ENCODE results near the gene PGF.

Gene PGF

DNA sequence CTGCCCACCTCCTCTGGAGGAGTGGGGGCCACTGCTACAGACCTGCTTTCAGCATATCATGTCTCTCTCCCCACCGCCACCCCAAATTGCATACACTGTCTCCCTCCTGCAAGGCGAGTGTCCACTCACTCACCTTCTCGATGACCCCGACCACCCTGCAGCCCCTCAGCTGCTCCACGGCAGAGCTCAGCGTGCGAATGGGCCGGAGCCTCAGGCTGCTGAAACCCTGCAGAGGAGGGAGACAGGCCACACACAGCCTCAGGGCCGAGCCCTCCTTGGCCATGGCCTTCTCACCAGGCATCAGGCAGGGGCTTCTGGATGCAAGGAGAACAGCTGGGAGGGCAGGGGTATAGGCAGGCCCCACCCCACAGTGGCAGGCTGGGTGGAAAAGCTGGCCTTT, 37.0 kb downstream of the PGF start:
- no peak overlapping the region for H3K4me3 ChIP-seq (replicated peaks; ENCODE audit: low read depth, low read length)
- TF ChIP-seq, protein P1, sequence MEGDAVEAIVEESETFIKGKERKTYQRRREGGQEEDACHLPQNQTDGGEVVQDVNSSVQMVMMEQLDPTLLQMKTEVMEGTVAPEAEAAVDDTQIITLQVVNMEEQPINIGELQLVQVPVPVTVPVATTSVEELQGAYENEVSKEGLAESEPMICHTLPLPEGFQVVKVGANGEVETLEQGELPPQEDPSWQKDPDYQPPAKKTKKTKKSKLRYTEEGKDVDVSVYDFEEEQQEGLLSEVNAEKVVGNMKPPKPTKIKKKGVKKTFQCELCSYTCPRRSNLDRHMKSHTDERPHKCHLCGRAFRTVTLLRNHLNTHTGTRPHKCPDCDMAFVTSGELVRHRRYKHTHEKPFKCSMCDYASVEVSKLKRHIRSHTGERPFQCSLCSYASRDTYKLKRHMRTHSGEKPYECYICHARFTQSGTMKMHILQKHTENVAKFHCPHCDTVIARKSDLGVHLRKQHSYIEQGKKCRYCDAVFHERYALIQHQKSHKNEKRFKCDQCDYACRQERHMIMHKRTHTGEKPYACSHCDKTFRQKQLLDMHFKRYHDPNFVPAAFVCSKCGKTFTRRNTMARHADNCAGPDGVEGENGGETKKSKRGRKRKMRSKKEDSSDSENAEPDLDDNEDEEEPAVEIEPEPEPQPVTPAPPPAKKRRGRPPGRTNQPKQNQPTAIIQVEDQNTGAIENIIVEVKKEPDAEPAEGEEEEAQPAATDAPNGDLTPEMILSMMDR (IDR thresholded peaks at IDR 0.05; ENCODE audit: low read depth, low read length, missing control alignments), result no peak
- DNase-seq (ENCODE audit: extremely low read depth, low read depth), result no peak

DNA sequence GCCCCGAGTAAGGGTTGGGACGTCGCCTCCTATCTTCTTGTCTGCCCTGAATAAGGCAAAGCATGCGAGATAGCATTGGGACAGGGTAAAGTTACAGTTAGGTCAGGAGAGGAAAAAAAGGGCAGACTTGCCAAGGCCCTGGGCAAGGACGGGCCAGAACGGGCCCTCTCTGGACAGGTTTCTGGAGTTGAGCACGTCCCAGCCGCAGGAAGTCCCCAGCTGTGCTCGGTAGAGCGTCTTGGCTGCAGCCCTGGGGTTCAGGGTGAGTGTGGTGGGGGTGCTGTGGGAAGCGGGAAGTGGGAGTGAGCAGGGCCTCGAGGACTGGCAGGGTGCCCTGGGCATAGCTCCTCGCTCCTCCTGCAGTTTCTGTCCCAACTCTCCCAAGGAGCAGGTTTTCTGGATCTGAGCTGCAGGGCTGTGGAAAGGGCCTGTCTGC, 37.7 kb downstream of the PGF start:
- DNase-seq (ENCODE audit: extremely low read depth, low read depth), result no peak

DNA sequence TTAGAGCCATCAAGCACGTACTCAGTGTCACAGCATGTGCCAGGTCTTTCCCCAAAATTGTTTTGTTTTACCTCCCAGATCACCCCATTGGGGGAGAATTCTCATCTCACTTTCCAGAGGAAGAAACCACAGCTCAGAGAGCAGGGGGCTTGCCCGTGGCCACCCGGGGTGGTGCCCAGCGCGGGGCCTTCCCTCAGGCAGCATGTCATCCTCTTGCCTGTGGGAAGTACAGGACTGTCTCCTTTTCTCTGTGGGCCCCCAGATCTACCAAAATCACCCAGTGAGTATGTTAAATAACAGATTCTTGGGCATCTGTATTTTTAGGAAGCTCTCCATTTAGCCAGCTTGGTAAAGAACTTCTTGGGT, 38.2 kb downstream of the PGF start:
- DNase-seq (ENCODE audit: extremely low read depth, low read depth), result no peak
- TF ChIP-seq, protein P1 (IDR thresholded peaks at IDR 0.05; ENCODE audit: low read depth, low read length, missing control alignments), result no peak
- H3K4me3 ChIP-seq (replicated peaks; ENCODE audit: low read depth, low read length), result no peak overlapping the region

More for the DNA sequence above, 37.7 kb downstream of the PGF start:
- TF ChIP-seq, protein P1 (IDR thresholded peaks at IDR 0.05; ENCODE audit: low read depth, low read length, missing control alignments), result no peak
- H3K4me3 ChIP-seq (replicated peaks; ENCODE audit: low read depth, low read length), result no peak overlapping the region

DNA sequence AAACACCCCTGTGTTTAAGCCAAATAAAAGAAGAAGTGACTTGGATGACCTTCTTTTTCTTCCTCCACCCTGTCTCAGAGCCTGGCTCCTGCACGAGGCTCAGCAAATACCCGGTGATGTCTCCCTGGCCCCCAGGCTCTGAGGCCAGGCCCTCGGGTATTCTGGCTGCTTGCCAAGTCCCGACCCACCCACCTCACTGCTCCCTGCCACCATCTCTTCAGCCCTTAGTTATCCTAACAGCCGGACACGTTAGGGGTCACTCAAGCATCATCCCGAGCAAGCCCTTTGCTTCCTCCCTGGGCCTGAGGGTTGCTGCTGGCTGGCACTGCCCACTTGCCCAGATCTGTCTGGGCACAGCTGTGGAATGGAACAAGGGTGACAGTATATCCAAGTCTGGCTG, 39.6 kb downstream of the PGF start:
- H3K4me3 ChIP-seq (replicated peaks; ENCODE audit: low read depth, low read length), result no peak overlapping the region
- TF ChIP-seq, protein P1 (IDR thresholded peaks at IDR 0.05; ENCODE audit: low read depth, low read length, missing control alignments), result no peak

DNA sequence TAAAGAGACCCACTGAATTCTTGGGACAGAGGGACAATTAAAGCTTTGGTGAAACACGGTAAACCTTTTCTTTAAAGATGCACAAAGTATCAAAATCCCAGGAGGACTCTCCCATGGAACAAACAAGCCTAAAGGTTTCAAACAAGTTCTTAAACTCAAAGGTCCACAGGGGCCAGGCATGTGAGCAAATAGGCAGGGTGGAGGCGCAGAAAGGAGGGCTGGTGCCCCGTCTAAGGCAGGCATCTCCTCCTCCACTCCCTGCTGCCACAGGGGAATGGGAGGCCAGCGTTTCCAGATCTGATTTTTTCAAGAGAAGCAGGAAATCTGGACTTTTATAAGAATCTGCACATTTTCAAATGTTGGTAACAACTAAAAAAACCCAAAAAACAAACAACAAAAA, 40.0 kb downstream of the PGF start:
- no peak overlapping the region for H3K4me3 ChIP-seq (replicated peaks; ENCODE audit: low read depth, low read length)
- TF ChIP-seq, protein P1 (IDR thresholded peaks at IDR 0.05; ENCODE audit: low read depth, low read length, missing control alignments), result no peak
- DNase-seq (ENCODE audit: extremely low read depth, low read depth), result no peak

More for the DNA sequence above, 39.6 kb downstream of the PGF start:
- no peak for DNase-seq (ENCODE audit: extremely low read depth, low read depth)

DNA sequence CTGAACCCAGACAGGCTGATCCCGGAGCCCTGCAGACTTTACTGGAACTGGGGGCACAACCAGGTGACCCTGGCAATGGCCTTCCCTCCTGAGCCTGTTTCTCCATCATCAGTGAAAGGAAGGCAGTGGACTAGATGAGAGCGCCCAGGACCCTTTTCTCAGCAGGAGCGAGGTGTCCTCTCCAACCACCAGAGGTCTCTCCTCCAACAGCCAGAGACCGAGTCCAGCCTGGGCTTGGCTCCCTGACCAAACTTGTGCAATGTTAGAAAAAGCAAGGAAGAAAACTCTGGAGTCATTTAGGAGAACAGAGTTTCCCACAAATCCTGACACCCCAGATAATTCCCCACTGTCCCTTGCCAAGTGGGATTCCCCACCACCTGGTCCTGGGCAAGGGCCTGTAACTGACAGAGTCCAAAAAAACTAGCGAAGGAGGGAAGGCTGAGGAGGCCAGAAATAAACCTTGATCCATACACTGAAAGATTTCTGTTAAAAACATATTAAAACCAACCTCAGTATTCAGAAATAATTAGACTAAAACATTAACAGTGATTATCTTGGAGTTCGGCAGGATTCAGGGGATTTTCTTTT, 41.3 kb downstream of the PGF start:
- DNase-seq (ENCODE audit: extremely low read depth, low read depth), result peak; percentile 41
- TF ChIP-seq, protein P1 (IDR thresholded peaks at IDR 0.05; ENCODE audit: low read depth, low read length, missing control alignments), result peak; percentile 87
- H3K4me3 ChIP-seq (replicated peaks; ENCODE audit: low read depth, low read length), result no peak overlapping the region

DNA sequence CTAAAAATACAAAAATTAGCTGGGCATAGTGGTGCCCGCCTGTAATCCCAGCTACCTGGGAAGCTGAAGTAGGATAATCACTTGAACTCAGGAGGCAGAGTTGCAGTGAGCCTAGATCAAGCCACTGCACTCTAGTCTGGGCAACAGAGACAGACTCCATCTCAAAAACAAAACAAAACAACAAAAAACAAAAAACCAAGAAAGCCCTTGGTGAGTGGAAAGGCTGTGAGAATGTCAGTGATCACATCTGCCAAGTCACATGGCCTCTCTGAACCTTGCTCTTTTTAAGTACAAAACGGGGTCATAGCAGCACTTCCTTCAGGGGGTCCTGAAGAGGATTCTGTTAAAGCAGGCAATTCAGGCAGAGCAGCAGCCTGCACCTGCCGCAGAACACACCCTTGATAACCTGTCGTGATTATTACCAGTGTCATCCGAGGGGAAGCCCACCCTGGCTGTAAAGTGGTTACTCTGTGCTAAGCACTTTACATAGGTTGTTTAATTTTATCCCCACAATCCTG, 41.9 kb downstream of the PGF start:
- H3K4me3 ChIP-seq (replicated peaks; ENCODE audit: low read depth, low read length), result no peak overlapping the region
- TF ChIP-seq, protein P1 (IDR thresholded peaks at IDR 0.05; ENCODE audit: low read depth, low read length, missing control alignments), result no peak
- DNase-seq (ENCODE audit: extremely low read depth, low read depth), result no peak

Measured in HFF-Myc (cell line).